NCI-H2196 treated with DMSO at 0.1 percent for 48 hours (cell line): ENCODE measurements around the gene PRKACG.
"Not testable (repeated sequence)": the region's sequence is repeated elsewhere in the genome, so short reads cannot be mapped to it uniquely, and the experiment has no call there.

ENCODE experiments used
- DNase-seq: peaks from one replicate; lab custom pipeline; 2025; ENCODE audit not compliant: unreplicated experiment; lab: John Stamatoyannopoulos, UW

The PRKACG gene

GRCh38 chr9:69027355-69028097 is 13.6 kb upstream of the PRKACG start:
- peak; percentile 49 for DNase-seq

GRCh38 chr9:69023650-69024049 is 9.7 kb upstream of the PRKACG start:
- peak; percentile 65 for DNase-seq

GRCh38 chr9:69020301-69021145 is 6.6 kb upstream of the PRKACG start:
- DNase-seq = no peak

- DNase-seq = no peak
Observed at GRCh38 chr9:69019808-69020207, 5.9 kb upstream of the PRKACG start.

GRCh38 chr9:69018737-69019136 is 4.8 kb upstream of the PRKACG start:
- no peak for DNase-seq

- DNase-seq = no peak
Observed at GRCh38 chr9:69016191-69017096, 2.5 kb upstream of the PRKACG start.

- DNase-seq = no peak
Observed at GRCh38 chr9:69013382-69013727, 558 bp downstream of the PRKACG start.

- DNase-seq = no peak
Observed at GRCh38 chr9:69012696-69013381, 1.1 kb downstream of the PRKACG start.

GRCh38 chr9:69009708-69010107 is 4.2 kb downstream of the PRKACG start:
- no peak for DNase-seq

GRCh38 chr9:69004836-69005235 is 9.1 kb downstream of the PRKACG start:
- no peak for DNase-seq

- DNase-seq = no peak
Observed at GRCh38 chr9:69003051-69003450, 10.9 kb downstream of the PRKACG start.

GRCh38 chr9:69001921-69002320 is 12.0 kb downstream of the PRKACG start:
- DNase-seq = no peak

- peak; percentile 45 for DNase-seq
Observed at GRCh38 chr9:68999393-69000105, 14.4 kb downstream of the PRKACG start.

GRCh38 chr9:68998812-68999211 is 15.1 kb downstream of the PRKACG start:
- no peak for DNase-seq

- DNase-seq = no peak
Observed at GRCh38 chr9:68998385-68998784, 15.5 kb downstream of the PRKACG start.

- DNase-seq = no peak
Observed at GRCh38 chr9:68997666-68998065, 16.2 kb downstream of the PRKACG start.

GRCh38 chr9:68996462-68996861 is 17.5 kb downstream of the PRKACG start:
- DNase-seq = no peak

GRCh38 chr9:68995776-68996175 is 18.1 kb downstream of the PRKACG start:
- no peak for DNase-seq

GRCh38 chr9:68991457-68991856 is 22.5 kb downstream of the PRKACG start:
- DNase-seq = no peak

GRCh38 chr9:68986949-68987348 is 27.0 kb downstream of the PRKACG start:
- DNase-seq = not testable (repeated sequence)
